Head of caudate nucleus (tissue), 42 donors: ENCODE measurements around the gene HRK.

Experiments
- DNase-seq, 42 donors: peaks; one replicate each; pipeline versions ENCODE4 v3.0.0 to v3.0.0-alpha.2; 2020 to 2021; ENCODE audit warnings: mixed read lengths in 7 of 42
- intact Hi-C: fragments of 100-400 bp; cut with DNase I; formaldehyde crosslinking; loops from one replicate; pipeline ENCODE4 v1.15.0; 2022

The HRK gene

DNA sequence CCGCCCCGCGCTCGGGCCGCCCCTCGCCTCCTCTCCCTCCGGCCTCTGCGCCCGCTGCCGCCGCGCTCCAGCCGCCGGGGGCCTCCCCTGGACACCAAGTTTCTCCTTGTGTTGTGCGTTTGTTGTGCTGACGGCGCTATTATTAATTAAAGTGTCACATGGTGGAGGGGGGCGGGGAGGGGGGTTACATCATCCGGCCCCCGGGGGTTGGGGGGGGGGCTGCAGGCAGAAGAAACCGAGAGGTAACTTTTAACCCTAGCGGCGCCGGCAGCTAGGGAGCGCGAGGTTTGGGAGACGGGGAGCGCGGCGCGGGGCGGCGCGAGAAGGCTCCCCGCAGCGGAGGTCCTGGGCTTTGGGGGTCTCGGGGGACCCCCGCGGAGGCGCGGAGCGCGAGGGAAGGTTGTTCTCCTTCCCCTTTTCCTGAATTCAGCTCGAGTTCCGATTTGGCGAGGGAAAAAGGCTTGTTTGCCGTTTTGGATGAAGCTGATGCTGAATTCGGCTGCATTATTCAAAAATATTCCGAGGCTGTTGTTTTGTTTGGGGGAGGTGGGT, at the start of gene HRK:
Gene HRK, minus strand, starts transcription at position 117 of the 552 bp plus-strand sequence. CDS start 134 bp downstream, outside the sequence.
- intact Hi-C loops = no loop called here
- no peak for DNase-seq

DNA sequence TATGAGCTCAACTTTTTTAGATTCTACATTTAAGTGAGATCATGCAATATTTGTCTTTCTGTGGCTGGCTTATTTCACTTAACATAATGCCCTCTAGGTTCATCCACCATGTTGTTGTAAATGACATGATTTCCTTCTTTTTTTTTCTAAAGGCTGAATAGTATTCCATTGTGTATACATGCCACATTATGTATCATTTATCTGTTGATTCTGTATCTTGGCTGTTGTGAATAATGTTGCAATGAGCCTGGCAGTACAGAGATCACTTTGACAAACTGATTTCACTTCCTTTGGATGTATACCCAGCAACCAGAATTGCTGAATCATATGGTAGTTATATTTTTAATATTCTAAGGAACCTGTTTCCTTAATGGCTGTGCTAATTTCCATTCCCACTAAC, 48.6 kb upstream of the HRK start:
- DNase-seq = no peak
- intact Hi-C loops = no loop called here

DNA sequence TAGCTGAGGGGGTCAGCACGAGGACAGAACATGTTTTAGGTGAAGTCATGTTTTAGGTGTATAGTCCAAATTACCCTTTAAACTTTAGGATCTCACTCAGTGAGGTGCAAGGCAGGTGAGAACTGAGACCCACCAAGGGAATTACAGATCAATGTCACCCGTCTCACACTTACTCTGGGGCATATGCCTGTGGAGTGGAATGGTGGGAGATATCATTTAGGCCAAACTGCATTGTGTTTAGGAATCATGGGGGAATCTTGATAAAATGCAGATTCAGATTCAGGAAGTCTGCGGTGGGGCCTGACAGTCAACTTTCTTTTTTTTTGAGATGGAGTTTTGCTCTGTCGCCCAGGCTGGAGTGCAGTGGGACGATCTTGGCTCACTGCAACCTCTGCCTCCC, 47.3 kb upstream of the HRK start:
- intact Hi-C loops = no loop called here
- DNase-seq = no peak

DNA sequence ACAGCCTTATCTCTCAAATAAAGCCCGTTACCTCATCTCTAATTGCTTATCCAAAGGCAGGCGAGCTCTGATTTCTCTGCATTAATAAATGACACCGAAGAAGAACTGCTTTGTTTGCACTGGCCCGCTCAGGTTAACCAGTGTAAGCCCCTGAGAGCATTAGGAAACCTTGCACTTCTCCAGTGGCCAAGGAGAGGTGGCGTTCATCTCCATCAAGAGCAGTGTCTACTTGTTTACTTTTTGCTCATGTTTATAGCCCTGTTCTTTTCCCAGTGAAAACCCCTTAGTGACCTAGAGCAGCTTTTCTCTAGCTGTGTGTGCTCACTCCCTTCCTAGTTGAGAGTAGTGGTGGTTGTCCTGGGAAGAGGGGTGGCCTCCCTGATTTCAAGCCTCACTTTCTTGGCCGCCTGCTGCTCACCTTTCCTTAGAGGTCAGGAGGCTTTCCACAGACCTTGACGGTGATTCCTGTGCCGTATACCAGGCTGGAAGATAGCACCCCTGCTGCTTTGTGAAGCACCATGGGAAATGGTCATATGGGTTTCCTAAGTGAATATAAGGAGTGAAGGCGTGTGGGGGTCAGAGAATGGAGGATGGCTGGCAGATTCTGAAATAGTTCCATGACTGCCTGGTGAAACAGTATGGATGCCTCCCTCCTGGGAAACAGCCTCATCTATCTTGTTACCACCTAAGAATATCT, 46.2 kb upstream of the HRK start:
- intact Hi-C loops = no loop called here
- no peak for DNase-seq

DNA sequence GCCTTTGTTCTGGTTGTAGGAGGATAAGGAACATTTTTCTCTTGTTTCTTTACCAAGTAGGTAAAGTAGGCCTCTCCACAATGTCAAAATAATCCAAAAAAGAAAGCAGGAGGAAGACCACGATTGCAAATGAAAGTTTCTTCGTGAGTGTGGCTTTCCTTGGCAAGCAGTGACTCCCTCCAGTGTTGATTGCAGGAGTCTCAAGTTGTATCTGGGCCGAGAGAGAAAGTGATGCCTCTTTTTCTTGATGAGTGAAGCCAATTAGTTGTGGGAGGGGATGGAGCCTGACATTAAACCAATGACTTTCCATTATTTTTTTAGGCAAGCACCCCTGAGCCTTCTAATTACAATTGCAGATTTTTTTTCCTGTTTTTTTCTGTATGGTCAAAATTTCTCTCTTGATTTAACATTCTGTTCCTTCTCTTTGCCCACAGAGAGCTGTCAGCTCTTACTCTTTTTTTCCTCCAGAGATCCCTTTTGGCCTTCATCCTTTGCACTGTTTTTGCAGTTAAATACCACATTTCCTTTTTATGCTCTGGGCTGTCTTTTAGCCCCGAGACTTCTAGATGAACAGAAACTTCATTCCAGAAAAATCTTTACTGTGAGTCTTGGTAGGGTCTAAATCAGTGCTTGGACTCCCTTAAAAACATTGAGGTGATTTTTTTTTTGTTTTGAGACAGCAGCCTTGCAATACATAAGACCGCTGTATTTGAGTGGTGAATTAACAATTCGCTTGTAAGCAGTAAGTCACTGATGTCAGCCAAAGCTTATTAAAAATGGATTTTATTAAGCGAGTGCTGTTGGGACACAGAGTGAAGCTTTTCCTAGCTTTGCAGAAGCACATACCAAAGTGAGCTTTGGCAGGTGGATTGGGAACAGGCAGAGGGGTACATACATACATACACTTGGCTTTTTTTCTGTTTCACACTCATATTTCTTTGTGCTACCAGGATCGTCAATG, 45.3 kb upstream of the HRK start:
- intact Hi-C loops = no loop called here
- DNase-seq = peak in 4 of 42 donors; percentile 11 to 30 (median 22)

DNA sequence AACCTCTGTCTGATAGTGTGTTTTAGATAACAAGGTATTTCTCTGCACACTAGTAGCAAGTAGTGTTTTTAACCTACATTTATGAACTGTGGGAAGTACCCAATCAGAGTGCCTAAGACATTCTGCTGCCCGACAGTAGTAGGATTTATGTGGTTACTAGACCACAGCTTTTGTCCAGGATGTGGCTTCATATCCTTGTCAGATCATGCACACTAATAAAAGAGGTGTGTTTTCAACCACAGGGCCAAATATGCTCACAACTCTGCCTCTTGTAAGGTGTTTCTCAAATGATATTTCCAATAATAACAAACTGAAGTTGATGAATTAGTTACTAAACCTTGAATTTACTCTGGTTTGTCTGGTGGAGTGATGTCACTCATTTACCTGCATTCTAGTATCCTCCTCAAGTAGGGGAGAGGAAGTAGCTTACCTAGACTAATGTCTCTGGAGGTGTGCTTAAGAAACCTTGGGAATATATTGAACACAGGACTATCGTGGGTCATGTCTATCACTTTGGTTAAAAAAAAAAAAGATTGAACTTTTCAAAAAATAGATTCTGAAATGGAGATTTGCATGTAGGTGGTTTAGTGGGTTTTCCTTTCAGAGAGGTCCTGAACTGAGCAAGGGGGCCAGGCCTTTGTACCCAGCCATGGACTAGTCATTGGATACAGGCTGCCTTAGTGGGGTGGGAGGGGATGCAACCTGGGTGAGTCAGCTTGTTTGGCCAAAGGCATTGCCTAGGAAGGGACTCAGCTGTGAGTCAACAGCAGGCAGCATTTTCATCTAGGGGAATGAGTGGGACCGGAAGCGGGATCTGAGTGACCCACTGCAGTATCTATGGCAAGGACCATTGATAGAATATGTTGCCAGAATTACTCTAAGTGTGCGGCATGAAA, 43.6 kb upstream of the HRK start:
- no peak for DNase-seq
- intact Hi-C loops = no loop called here

DNA sequence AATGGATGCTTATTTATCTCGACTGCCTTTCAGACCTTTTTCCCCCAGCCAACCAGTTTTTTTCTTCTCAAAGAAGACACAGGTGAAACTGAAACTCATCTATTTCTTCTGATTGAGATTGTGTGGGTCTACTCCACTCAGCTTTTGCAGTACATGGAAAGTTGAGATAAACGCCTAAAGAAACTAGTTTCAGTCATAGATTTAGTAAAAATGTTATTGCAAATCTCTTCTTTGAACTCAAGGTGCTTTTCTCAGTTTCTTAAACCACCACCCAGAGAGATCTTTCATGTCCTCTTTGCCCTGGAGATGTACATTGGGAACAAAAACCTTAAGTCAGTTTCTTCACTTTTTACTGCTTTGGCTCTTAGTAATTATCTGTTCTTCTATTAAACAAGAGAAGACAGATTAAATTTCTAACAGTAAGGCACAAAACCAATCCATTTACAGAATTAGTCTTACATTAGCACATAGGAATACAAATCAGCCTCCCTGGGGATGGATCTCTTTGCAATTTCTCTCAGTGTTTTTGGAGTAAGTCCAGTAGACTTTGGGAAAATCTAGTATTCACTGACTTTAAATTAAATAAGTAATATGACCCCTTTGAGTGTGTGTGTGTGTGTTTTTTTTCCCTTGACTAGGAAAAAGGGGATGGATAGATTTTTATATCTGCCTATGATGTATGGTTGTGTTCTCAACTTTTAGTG, 41.1 kb upstream of the HRK start:
- intact Hi-C loops = no loop called here

DNA sequence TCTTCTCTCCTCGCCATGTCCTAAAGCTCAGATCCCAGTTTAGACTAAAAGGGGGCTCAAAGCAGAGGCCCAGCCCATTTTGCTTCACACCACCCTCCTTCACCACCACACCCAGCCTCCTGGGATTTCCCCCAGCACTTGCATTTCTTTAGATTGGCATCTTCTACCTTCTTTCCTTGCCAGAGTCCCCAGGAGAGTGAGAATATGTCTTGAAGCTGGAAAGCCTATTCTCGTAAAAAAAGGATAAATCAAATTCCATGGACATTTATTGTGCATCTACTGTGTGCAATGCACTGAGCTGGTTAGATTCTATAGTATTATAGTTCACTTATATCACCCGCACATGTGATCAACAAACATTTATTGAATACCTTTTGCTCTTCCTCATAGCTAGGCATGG, 39.7 kb upstream of the HRK start:
- intact Hi-C loops = no loop called here

More for the DNA sequence above, 41.1 kb upstream of the HRK start:
- no peak for DNase-seq

DNA sequence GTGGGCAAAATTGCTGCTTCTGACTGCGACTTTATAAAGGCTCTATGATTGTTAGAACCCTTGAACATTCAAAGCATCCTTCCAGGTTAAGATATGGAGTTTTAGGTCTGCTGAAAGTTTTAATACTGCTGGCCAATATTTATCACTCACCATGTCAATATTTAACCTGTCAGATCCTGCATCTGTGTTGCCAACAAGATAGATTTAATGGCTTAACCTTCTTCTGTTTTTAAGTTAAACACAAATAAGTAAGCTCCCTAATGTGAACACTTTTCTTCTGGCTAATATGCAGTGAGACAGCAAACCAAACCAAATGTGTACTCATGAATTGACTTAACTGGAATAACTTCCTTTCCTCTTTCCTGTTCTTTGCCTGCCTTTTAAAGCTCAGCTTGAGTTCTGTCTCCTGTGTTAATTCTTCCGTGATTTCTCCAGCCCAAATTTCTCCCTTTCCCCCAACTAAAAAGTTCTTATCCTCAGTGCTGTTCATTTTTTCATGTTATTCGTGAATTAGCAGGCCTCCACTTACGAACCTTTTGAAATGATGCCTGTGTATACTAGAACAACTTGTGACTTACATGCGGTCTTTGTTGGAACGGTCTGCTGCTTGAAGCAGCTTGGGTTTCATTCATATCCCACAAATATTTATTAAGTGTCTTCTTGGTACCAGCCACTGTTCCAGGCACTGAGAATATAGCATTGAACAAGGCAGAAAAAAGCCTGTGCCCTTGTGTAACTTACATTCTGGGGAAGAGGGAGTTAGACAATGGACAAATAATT, 38.7 kb upstream of the HRK start:
- no peak for DNase-seq

More for the DNA sequence above, 39.7 kb upstream of the HRK start:
- DNase-seq = no peak

DNA sequence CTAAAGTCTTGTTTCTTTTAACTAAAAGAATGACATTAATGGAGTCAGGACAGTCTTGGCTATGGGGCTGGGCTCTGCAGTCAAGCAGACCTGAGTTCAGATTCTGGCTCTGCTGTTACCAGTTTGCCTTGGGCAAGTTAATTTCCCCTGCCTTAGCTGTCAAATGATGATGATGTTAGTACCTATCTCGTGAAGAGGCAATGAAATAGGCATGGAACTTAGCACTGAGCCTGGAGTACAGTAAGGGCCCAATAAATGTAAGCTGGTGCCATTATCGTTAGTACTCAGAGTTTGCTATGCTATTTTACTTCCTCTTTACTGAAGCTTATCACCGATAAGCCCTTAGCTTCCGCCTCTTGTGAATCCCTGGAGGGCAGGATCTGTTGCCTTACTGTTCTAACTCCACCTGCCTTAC, 38.0 kb upstream of the HRK start:
- DNase-seq = no peak
- intact Hi-C loops = no loop called here

More for the DNA sequence above, 38.7 kb upstream of the HRK start:
- intact Hi-C loops = no loop called here

DNA sequence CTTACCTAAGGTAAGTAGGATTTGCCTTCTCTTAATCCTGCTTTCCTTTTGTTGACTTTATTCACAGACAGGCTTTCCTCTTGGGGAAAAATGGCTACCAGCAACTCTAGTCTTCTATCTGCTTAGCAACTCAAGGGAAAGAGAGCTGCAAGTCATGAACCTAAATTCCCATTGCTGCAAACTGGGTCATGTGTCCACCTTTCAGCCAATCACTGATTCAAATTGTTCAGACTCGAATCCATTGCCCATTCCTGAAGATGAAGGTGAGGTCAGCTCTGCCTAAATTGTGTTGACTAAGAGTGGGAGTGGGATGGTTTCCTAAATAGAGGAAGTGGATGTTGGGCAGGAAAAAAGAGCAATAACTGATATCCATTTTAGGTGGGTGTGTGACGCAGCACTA, 37.2 kb upstream of the HRK start:
- intact Hi-C loops = no loop called here

DNA sequence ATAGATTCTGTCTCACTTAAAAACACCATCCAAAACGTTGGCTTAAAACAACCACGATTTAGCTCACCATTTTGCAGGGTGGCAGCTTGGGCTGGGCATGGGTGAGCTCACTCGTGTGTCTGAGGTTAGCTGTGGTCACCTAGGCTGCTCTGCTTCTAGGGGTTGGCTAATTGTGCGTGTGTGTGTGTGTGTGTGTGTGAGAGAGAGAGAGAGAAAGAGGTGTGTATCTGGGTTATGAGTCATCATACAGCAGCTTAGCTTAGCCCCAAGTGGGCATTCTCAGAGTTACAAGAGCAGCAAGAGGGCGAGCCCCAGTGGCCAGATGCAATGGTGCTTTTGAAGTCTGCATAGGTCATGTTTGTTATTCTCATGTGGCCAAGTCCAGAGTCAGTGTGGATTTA, 35.5 kb upstream of the HRK start:
- no peak for DNase-seq
- intact Hi-C loops = no loop called here

More for the DNA sequence above, 37.2 kb upstream of the HRK start:
- no peak for DNase-seq

DNA sequence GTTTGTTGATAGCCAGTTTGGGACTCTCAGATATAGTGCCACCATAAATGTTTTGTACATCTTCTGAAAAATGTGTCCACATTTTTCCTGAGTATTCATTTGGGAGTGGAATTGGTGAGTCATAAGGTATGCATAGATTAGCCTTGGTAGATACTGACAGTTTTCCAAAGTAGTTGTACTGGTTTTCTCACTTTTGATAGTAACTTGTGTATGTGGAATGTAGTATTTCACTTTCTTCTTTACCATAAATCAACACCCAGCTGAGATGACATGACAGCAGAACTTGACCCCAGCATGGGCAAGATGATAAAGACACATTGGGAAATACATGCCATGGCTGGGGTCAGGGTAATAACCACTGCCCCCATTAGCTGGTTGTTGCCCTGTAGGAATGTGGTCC, 34.9 kb upstream of the HRK start:
- DNase-seq = no peak
- intact Hi-C loops = no loop called here

DNA sequence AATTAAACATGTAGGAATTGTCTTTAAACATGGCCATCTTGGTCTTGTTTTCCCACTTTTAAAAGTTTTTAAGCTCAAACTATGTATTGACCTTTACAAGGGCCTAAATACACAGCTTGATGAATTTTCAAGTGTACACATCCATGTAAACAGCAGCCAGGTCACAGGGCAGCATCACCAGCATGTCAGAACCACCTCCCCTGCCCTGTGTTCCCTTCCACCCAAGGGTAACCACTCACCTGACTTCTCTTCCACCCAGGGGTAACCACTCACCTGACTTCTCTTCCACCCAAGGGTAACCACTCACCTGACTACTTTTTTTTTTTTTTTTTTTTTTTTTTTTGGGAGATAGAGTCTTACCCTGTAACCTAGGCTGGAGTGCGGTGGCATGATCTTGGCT, 34.1 kb upstream of the HRK start:
- no peak for DNase-seq
- intact Hi-C loops = no loop called here

DNA sequence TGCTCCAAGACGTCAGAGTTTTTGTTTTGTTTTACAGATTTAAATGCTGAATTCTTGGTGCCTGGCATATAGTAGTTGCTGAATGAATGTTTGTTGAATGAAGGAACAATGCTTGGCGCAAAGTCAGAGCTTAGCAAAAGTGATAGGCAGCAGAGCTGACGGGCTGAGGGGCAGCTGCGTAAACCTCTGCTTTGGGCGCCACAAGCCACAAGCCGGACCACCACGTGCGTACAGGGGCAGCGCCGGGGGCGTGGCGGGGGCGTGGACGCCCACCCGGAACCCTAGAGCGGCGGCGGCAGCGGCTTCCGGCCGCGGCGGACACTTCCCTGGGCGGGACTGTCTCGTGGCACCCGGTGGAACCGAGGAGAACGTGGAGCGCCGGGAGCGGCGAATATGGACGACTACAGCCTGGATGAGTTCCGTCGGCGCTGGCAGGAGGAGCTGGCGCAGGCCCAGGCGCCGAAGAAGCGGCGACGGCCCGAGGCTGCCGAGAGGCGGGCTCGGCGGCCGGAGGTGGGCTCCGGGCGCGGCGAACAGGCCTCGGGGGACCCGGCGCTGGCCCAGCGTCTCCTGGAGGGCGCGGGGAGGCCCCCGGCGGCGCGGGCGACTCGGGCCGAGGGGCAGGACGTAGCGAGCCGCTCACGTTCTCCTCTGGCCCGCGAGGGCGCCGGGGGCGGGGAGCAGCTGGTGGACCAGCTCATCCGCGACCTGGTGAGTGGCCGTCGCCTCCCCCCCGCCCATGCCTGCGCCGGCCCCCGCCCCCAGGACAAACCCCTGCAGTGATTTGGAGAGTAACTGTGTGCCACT, 29.6 kb upstream of the HRK start, which contains the start of gene FBXW8:
Gene FBXW8, plus strand, starts transcription at position 306 of the 807 bp plus-strand sequence. Its CDS starts 88 bp downstream, at position 394.
- peak in 41 of 42 donors; percentile 35 to 82 (median 64) for DNase-seq
- intact Hi-C loops = no loop called here

DNA sequence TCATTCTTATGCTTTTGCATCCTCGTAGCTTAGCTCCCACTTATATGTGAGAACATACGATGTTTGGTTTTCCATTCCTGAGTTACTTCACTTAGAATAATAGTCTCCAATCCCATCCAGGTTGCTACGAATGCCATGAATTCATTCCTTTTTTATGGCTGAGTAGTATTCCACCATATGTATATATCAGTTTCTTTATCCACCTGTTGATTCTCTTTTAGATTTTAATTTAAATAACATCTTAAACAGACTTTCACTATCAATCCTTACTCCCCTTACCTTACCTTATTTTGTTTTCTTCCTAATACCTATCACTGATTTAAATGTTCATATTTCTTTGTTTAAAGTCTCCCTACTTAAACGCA, 29.0 kb upstream of the HRK start:
- no peak for DNase-seq
- intact Hi-C loops = no loop called here

DNA sequence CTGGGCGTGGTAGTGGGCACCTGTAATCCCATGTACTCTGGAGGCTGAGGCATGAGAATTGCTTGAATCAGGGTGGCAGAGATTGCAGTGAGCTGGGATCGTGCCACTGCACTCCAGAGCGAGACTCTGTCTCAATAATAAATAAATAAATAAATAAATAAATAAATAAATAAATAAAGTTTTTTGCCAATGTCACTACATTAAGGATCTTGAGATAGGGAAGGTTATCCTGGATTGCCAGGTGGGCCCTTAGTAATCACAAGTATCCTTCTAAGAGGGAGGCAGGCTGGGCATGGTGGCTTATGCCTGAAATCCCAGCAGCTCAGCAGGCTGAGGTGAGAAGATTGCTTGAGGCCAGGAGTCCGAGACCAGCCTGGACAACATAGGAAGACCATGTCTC, 25.0 kb upstream of the HRK start:
- intact Hi-C loops = no loop called here
- DNase-seq = no peak
